ENCODE results near the gene MYO1G.

DNA sequence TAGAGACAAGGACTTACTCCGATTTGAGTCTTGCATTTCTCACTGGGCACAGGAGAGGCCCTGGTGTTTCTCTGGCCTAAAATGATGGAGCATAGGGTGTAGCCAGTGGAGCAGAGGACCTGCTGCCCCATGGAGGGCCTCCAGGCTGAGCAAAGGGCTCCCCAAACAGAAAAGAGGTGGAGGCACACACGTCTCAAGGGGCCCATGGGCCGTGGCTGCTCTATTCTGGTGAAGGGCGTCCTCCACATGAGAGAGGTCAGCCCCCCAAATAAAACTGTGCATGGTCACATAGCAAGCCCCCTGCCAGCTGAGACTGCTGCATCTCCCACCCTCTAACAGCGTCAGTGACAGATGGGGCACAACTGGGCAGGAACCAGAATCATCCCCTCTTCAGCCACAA, 41.4 kb downstream of the MYO1G start:
- TF ChIP-seq, protein P1, sequence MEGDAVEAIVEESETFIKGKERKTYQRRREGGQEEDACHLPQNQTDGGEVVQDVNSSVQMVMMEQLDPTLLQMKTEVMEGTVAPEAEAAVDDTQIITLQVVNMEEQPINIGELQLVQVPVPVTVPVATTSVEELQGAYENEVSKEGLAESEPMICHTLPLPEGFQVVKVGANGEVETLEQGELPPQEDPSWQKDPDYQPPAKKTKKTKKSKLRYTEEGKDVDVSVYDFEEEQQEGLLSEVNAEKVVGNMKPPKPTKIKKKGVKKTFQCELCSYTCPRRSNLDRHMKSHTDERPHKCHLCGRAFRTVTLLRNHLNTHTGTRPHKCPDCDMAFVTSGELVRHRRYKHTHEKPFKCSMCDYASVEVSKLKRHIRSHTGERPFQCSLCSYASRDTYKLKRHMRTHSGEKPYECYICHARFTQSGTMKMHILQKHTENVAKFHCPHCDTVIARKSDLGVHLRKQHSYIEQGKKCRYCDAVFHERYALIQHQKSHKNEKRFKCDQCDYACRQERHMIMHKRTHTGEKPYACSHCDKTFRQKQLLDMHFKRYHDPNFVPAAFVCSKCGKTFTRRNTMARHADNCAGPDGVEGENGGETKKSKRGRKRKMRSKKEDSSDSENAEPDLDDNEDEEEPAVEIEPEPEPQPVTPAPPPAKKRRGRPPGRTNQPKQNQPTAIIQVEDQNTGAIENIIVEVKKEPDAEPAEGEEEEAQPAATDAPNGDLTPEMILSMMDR (IDR thresholded peaks at IDR 0.05) = no peak
- TF ChIP-seq EZH2phosphoT487 (IDR thresholded peaks at IDR 0.05) (no peak), EZH2 (IDR thresholded peaks at IDR 0.05) (no peak)

Data from neural progenitor cell (in vitro differentiated cells).